Suprapubic skin (tissue), 4 donors: ENCODE data around the gene ARL6IP5. TPM values are rescaled to one million over a fixed set of nuclear protein-coding genes. Genes with fewer than 3 reads are reported as not detected.

Experiments used
- DNase-seq, 2 donors: peaks; one replicate each; pipeline ENCODE4 v3.0.0-alpha.2; 2019; ENCODE audit warnings: low spot score in 2 of 2
- H3K27ac ChIP-seq: fragments of 200-600 bp; sonication (generic); one replicate; pipeline ENCODE4 v1.5.1; 2019
- H3K27me3 ChIP-seq: fragments of 200-600 bp; sonication (generic); one replicate; pipeline ENCODE4 v1.5.1; 2019
- H3K36me3 ChIP-seq: fragments of 200-600 bp; sonication (generic); one replicate; pipeline ENCODE4 v1.5.1; 2019
- H3K4me1 ChIP-seq: fragments of 200-600 bp; sonication (generic); one replicate; pipeline ENCODE4 v1.5.1; 2019
- H3K4me3 ChIP-seq: fragments of 200-600 bp; sonication (generic); one replicate; pipeline ENCODE4 v1.5.1; 2019; ENCODE audit warnings: mild to moderate bottlenecking
- H3K9me3 ChIP-seq: fragments of 200-600 bp; sonication (generic); one replicate; pipeline ENCODE4 v1.5.1; 2019
- CTCF ChIP-seq, 2 donors: fragments of 200-600 bp in 1 of 2; fragments of 450-650 bp in 1 of 2; sonication (generic) in 1 of 2; IDR thresholded peaks; one replicate each; pipeline ENCODE4 v1.5.1; 2016 to 2019; ENCODE audit warnings: antibody characterized with exemption in 2 of 2, mild to moderate bottlenecking in 1 of 2, moderate library complexity in 1 of 2
- EP300 ChIP-seq: sonication (generic); formaldehyde crosslinking; IDR thresholded peaks from one replicate; pipeline ENCODE4 v1.6.1; 2017; ENCODE audit warnings: antibody characterized with exemption
- POLR2A ChIP-seq, 2 donors: fragments of 450-650 bp; IDR thresholded peaks; one replicate each; pipeline ENCODE4 v1.6.1; 2017; ENCODE audit warnings: antibody characterized with exemption in 2 of 2, mild to moderate bottlenecking in 2 of 2, moderate library complexity in 2 of 2
- POLR2AphosphoS5 ChIP-seq, 3 donors: sonication (generic); formaldehyde crosslinking; IDR thresholded peaks; one replicate each; pipeline ENCODE4 v1.6.1; 2017; ENCODE audit warnings: antibody characterized with exemption in 3 of 3
- WGBS: methylation state at CpG from one replicate; pipeline ENCODE4 v1.1.5; 2018; 5-methylcytosine and 5-hydroxymethylcytosine counted together
- total RNA-seq, 4 donors: library from RNA; depleted of rRNA; stranded (reverse); fragments of >200 nt; gene quantifications; one replicate each; pipeline ENCODE4 v1.1.0, GENCODE V29; 2016

ARL6IP5 gene
- total RNA-seq, 4 donors from 2014 or later = 58.6 to 106 (median 69.0) TPM

- 67% methylated on average over 1 of the region's 1 CpG for WGBS
- TF ChIP-seq CTCF (IDR thresholded peaks at IDR 0.05) = no peak
- TF ChIP-seq POLR2A (IDR thresholded peaks at IDR 0.05) = no peak
- no peak for TF ChIP-seq EP300
- no peak for TF ChIP-seq POLR2AphosphoS5 (IDR thresholded peaks at IDR 0.05)
- DNase-seq = no peak
Observed at GRCh38 chr3:69110941-69111546, 26.3 kb downstream of the ARL6IP5 start.

GRCh38 chr3:69113536-69113935 lies 28.8 kb downstream of the ARL6IP5 start:
- DNase-seq = no peak
- Histone ChIP-seq H3K4me1 (peaks cover 12% of the 10 kb centered on the region), H3K36me3 (no peaks in the 10 kb centered on the region), H3K27ac (no peak overlapping the region), H3K4me3 (no peak overlapping the region), H3K27me3 (no peaks in the 10 kb centered on the region), H3K9me3 (no peaks in the 10 kb centered on the region)
- no peak for TF ChIP-seq POLR2AphosphoS5 (IDR thresholded peaks at IDR 0.05)
- TF ChIP-seq POLR2A (IDR thresholded peaks at IDR 0.05) = no peak
- no peak for TF ChIP-seq CTCF (IDR thresholded peaks at IDR 0.05)
- TF ChIP-seq EP300 = no peak
- 46% methylated on average over 3 of the region's 3 CpGs for WGBS

More at GRCh38 chr3:69110941-69111546, 26.3 kb downstream of the ARL6IP5 start:
- no peak overlapping the region for H3K27ac ChIP-seq
- no peaks in the 10 kb centered on the region for H3K36me3 ChIP-seq
- no peaks in the 10 kb centered on the region for H3K27me3 ChIP-seq
- H3K4me1 ChIP-seq = peaks cover 12% of the 10 kb centered on the region
- H3K9me3 ChIP-seq = no peaks in the 10 kb centered on the region
- H3K4me3 ChIP-seq = no peak overlapping the region

- TF ChIP-seq CTCF (IDR thresholded peaks at IDR 0.05) (no peak), EP300 (no peak), POLR2AphosphoS5 (IDR thresholded peaks at IDR 0.05) (no peak), POLR2A (IDR thresholded peaks at IDR 0.05) (no peak)
- H3K4me3 ChIP-seq = no peak overlapping the region
- H3K36me3 ChIP-seq = no peaks in the 10 kb centered on the region
- WGBS = 75% methylated on average over 2 of the region's 2 CpGs
- H3K9me3 ChIP-seq = no peaks in the 10 kb centered on the region
- H3K4me1 ChIP-seq = peaks cover 9% of the 10 kb centered on the region
- H3K27me3 ChIP-seq = no peaks in the 10 kb centered on the region
- DNase-seq = no peak
- no peak overlapping the region for H3K27ac ChIP-seq
Observed at GRCh38 chr3:69115731-69116130, 31.0 kb downstream of the ARL6IP5 start.

GRCh38 chr3:69116162-69116561 lies 31.4 kb downstream of the ARL6IP5 start:
- WGBS = 81% methylated on average over 4 of the region's 4 CpGs
- Histone ChIP-seq H3K4me3 (no peak overlapping the region), H3K36me3 (no peaks in the 10 kb centered on the region), H3K27ac (no peak overlapping the region), H3K27me3 (no peaks in the 10 kb centered on the region), H3K4me1 (peaks cover 14% of the 10 kb centered on the region), H3K9me3 (no peaks in the 10 kb centered on the region)
- no peak for TF ChIP-seq EP300
- DNase-seq = no peak

GRCh38 chr3:69116897-69117296 lies 32.2 kb downstream of the ARL6IP5 start:
- Histone ChIP-seq H3K4me1 (peaks cover 16% of the 10 kb centered on the region), H3K36me3 (no peaks in the 10 kb centered on the region), H3K4me3 (no peak overlapping the region), H3K27me3 (no peaks in the 10 kb centered on the region), H3K27ac (no peak overlapping the region), H3K9me3 (no peaks in the 10 kb centered on the region)
- TF ChIP-seq POLR2AphosphoS5 (IDR thresholded peaks at IDR 0.05) = no peak
- TF ChIP-seq CTCF (IDR thresholded peaks at IDR 0.05) = no peak
- TF ChIP-seq EP300 = no peak
- no peak for TF ChIP-seq POLR2A (IDR thresholded peaks at IDR 0.05)
- 52% methylated on average over 3 of the region's 3 CpGs for WGBS
- no peak for DNase-seq

- 93% methylated on average over 12 of the region's 12 CpGs for WGBS
- Histone ChIP-seq H3K27ac (no peak overlapping the region), H3K27me3 (no peaks in the 10 kb centered on the region), H3K4me3 (no peak overlapping the region), H3K9me3 (no peaks in the 10 kb centered on the region), H3K4me1 (peaks cover 14% of the 10 kb centered on the region), H3K36me3 (no peaks in the 10 kb centered on the region)
- no peak for TF ChIP-seq EP300
- TF ChIP-seq POLR2A (IDR thresholded peaks at IDR 0.05) = no peak
- TF ChIP-seq CTCF (IDR thresholded peaks at IDR 0.05) = no peak
- no peak for TF ChIP-seq POLR2AphosphoS5 (IDR thresholded peaks at IDR 0.05)
- no peak for DNase-seq
Observed at GRCh38 chr3:69118555-69118954, 33.8 kb downstream of the ARL6IP5 start.
